Mucosa of stomach (tissue), 1 donor: Measurements from ENCODE around the gene HMGB2.

ENCODE experiments used
- H3K27me3 ChIP-seq: one replicate; pipeline ENCODE4 v1.7.0; 2013; ENCODE audit warnings: mild to moderate bottlenecking, low read length; ENCODE audit not compliant: control insufficient read depth, insufficient read depth
- H3K36me3 ChIP-seq: one replicate; pipeline ENCODE4 v1.7.0; 2013; ENCODE audit warnings: low read length; ENCODE audit not compliant: control insufficient read depth, insufficient read depth
- H3K4me1 ChIP-seq: one replicate; pipeline ENCODE4 v1.7.0; 2013; ENCODE audit warnings: mild to moderate bottlenecking, low read length; ENCODE audit not compliant: control insufficient read depth, insufficient read depth
- H3K4me3 ChIP-seq: one replicate; pipeline ENCODE4 v1.7.0; 2013; ENCODE audit warnings: low read length
- H3K9ac ChIP-seq: one replicate; pipeline ENCODE4 v1.7.0; 2013; ENCODE audit warnings: mild to moderate bottlenecking, low read length, moderate library complexity
- H3K9me3 ChIP-seq: one replicate; pipeline ENCODE4 v1.7.0; 2013; ENCODE audit warnings: mild to moderate bottlenecking, low read length, moderate library complexity; ENCODE audit not compliant: control insufficient read depth
- donor health status: Pancreatic carcinoma.

The HMGB2 gene

DNA sequence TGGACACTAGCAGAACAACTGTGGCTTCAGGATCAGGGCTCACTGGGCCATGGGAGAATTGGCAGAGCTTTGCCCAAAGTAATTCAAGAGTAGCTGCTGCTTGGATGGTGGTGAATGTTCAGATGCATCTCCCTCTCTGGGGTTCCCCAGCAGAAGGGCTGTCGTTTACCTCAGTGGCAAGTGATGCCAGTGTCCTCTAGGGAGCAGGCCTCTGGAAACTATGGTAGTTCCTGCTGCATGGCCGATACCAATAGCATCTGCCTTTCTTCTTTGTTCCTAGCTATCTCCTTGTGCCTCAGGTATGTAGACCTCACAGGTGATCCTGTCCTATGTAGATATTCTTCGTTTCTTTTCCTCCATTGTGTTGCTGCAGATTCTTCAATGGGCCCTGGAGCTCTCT is 26.4 kb downstream of the HMGB2 start:
- no peak overlapping the region for H3K9ac ChIP-seq
- no peak overlapping the region for H3K4me3 ChIP-seq
- no peaks in the 10 kb centered on the region for H3K9me3 ChIP-seq
- H3K4me1 ChIP-seq, result no peaks in the 10 kb centered on the region
- H3K27me3 ChIP-seq, result no peaks in the 10 kb centered on the region
- no peaks in the 10 kb centered on the region for H3K36me3 ChIP-seq

- H3K9me3 ChIP-seq, result no peaks in the 10 kb centered on the region
- no peak overlapping the region for H3K4me3 ChIP-seq
- no peaks in the 10 kb centered on the region for H3K4me1 ChIP-seq
- no peak overlapping the region for H3K9ac ChIP-seq
- H3K27me3 ChIP-seq, result no peaks in the 10 kb centered on the region
- no peaks in the 10 kb centered on the region for H3K36me3 ChIP-seq
These were observed 32.5 kb downstream of the HMGB2 start for GRCh38 chr4:173301518-173302201.

DNA sequence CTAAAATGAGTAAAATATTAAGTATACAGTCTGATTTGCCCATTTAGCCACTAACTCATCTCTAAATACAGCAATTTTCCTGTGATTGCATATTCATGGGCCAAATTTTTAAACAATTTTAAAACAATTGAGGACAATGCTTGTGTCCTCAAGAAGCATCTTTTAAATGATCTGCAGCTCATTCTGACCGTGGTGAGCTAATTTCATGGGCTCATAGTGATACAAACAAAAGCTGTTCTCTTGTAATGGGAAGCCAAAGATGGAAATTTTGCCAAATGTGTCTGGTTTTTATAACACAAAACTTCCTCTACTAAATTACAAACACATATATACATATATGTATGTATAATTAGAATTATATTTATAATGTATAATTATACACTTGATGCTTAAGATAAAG is 39.7 kb downstream of the HMGB2 start:
- Histone ChIP-seq H3K4me1 (peaks cover 1% of the 10 kb centered on the region), H3K27me3 (no peaks in the 10 kb centered on the region), H3K36me3 (no peaks in the 10 kb centered on the region), H3K9me3 (no peaks in the 10 kb centered on the region), H3K4me3 (no peak overlapping the region), H3K9ac (no peak overlapping the region)

GRCh38 chr4:173293663-173294062 is 40.5 kb downstream of the HMGB2 start:
- Histone ChIP-seq H3K9me3 (no peaks in the 10 kb centered on the region), H3K9ac (no peak overlapping the region), H3K36me3 (no peaks in the 10 kb centered on the region), H3K4me1 (peaks cover 9% of the 10 kb centered on the region), H3K27me3 (no peaks in the 10 kb centered on the region), H3K4me3 (no peak overlapping the region)

DNA sequence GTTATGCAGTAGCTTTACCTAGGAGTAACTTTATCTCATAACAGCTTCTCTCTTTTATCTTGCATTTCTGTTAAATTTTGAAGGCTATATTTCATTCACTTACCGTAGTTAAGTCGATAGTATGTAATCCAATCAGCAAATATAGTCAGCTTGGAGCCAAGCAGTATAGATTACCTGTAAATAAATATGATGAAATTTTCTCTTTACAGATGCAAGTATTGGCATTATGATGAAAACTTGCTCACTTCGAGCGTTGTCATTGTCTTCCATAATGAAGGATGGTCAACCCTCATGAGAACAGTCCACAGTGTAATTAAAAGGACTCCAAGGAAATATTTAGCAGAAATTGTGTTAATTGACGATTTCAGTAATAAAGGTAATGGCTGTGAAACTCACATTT is 42.3 kb downstream of the HMGB2 start:
- no peaks in the 10 kb centered on the region for H3K36me3 ChIP-seq

GRCh38 chr4:173289353-173289727 is 44.8 kb downstream of the HMGB2 start:
- H3K4me3 ChIP-seq, result no peak overlapping the region

More for the DNA sequence above, 42.3 kb downstream of the HMGB2 start:
- Histone ChIP-seq H3K4me3 (no peak overlapping the region), H3K9ac (no peak overlapping the region), H3K27me3 (no peaks in the 10 kb centered on the region), H3K4me1 (peaks cover 9% of the 10 kb centered on the region), H3K9me3 (peaks cover 6% of the 10 kb centered on the region)

DNA sequence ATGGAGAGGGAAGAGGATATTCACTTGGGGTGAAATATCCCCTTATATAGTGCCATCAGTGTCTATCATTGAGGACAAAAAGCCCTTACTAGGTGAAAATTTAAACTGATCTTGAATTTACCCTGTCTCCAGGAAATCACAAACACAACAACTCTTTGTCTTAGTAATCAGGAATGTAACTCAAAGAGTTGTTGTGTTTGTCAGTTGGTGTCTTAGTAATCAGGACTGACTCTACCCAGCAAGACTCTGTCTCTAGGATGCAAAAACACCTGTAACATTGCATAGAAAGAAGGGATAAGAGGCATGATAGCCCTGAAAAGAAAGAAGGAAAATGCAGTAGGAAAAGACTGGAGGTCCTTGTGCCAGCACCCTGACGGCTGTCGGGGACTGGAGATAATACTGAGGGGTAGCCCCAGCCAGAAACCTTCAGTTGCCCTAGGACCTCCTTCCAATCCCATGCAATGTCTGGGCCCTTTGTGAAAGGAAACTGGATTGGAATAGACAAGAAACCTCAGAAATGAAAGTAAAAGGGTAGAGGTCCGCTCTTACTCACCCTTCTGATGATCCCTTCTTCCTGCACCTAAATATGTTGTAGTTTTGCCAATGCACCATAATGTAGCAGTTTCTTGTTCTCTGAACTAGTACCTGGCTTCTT is 45.3 kb downstream of the HMGB2 start:
- Histone ChIP-seq H3K36me3 (no peaks in the 10 kb centered on the region), H3K9me3 (peaks cover 6% of the 10 kb centered on the region), H3K4me1 (peaks cover 9% of the 10 kb centered on the region), H3K4me3 (peak overlapping the region; percentile 2), H3K9ac (no peak overlapping the region), H3K27me3 (no peaks in the 10 kb centered on the region)

More at GRCh38 chr4:173289353-173289727, 44.8 kb downstream of the HMGB2 start:
- Histone ChIP-seq H3K27me3 (no peaks in the 10 kb centered on the region), H3K36me3 (no peaks in the 10 kb centered on the region), H3K4me1 (peaks cover 9% of the 10 kb centered on the region), H3K9me3 (peaks cover 6% of the 10 kb centered on the region), H3K9ac (no peak overlapping the region)

- Histone ChIP-seq H3K36me3 (no peaks in the 10 kb centered on the region), H3K27me3 (no peaks in the 10 kb centered on the region), H3K9ac (no peak overlapping the region), H3K9me3 (peaks cover 6% of the 10 kb centered on the region), H3K4me1 (peaks cover 9% of the 10 kb centered on the region), H3K4me3 (no peak overlapping the region)
These were observed 45.9 kb downstream of the HMGB2 start for GRCh38 chr4:173288296-173288695.

DNA sequence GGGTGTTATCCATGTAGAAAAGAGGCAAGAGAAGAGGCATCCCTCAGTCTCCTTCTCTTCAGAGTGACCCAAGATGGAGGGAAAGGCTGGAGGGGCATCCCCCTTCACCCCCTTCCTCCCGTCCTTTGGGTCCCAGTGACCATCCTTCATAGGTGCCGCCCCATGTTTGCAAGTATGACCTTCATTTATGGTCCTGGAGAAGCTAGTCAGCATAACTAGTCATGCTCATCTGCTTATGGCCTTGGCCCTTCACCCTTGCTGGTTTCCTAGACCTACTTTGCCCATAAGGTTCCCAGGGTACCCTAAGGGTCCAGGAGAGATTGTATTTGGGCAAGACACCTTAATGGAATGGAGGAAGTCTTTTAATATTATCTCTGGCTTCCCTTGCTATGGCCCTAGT is 46.7 kb downstream of the HMGB2 start:
- no peaks in the 10 kb centered on the region for H3K27me3 ChIP-seq
- peaks cover 9% of the 10 kb centered on the region for H3K4me1 ChIP-seq
- no peak overlapping the region for H3K4me3 ChIP-seq
- no peaks in the 10 kb centered on the region for H3K36me3 ChIP-seq
- no peak overlapping the region for H3K9ac ChIP-seq
- H3K9me3 ChIP-seq, result peaks cover 6% of the 10 kb centered on the region

DNA sequence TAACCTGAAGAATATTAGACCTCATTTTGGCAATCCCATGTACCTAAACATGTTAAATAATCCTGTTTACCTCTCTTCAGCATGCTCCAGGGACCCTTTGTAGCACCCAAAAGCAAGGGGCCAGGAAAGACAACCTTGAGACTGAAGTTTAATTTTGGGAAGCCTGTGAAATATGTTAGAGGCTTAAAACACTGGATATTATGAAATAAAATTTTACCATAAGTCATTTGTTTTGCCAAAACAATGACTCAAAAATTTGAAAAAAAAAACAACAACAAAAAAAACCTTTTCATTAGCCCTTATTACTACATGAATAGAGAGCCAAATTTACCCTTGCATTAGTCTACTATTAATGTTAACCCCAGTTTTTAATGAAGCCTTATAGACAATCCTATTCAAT is 49.7 kb downstream of the HMGB2 start:
- H3K9me3 ChIP-seq, result peaks cover 6% of the 10 kb centered on the region
- no peaks in the 10 kb centered on the region for H3K36me3 ChIP-seq
- H3K4me1 ChIP-seq, result peaks cover 7% of the 10 kb centered on the region
- no peaks in the 10 kb centered on the region for H3K27me3 ChIP-seq
- H3K4me3 ChIP-seq, result no peak overlapping the region
- H3K9ac ChIP-seq, result no peak overlapping the region

DNA sequence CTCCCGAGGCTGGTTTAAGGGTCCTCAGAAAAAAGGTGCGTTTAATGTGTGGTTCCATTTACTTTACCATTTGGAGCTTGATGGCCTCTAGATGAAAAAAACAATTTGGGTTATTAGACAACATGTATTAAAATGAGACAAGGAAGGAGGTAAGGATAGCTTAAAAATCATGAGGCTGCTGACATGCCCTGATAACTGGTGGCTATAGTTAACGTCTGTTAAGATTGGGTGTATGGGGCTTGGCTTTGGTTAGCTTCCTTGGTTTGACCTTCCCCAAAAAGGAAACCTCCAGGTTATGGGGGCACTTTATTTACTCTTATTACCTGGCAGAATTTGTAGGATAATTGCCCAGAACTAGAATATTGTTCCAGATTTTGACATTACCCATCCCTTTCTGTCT is 51.5 kb downstream of the HMGB2 start:
- no peak overlapping the region for H3K4me3 ChIP-seq
- peaks cover 6% of the 10 kb centered on the region for H3K9me3 ChIP-seq
- no peaks in the 10 kb centered on the region for H3K4me1 ChIP-seq

DNA sequence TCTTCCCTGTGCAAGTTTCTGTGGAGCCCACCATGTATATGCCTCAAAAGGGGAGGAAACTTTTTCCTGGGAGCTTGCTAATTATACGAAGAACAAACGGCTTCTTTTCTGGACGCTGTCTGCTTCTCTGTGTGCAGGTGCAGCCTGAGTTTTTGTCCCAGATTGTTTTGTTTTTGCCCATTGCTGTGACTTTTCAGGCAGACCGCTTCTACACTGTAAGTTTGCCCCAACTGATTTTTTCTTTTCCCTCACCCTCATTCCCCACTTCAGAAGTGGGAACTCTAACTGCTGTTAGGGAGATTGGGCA is 51.9 kb downstream of the HMGB2 start:
- Histone ChIP-seq H3K9ac (no peak overlapping the region), H3K4me3 (no peak overlapping the region), H3K9me3 (peaks cover 2% of the 10 kb centered on the region), H3K4me1 (no peaks in the 10 kb centered on the region), H3K27me3 (no peaks in the 10 kb centered on the region), H3K36me3 (no peaks in the 10 kb centered on the region)

More for the DNA sequence above, 51.5 kb downstream of the HMGB2 start:
- Histone ChIP-seq H3K36me3 (no peaks in the 10 kb centered on the region), H3K27me3 (no peaks in the 10 kb centered on the region), H3K9ac (no peak overlapping the region)
